Choroid plexus epithelial cell (primary cell): ENCODE results near the gene TSC22D4.

Experiments
- DNase-seq: peaks from one replicate; pipeline ENCODE4 v3.0.0-alpha.2; 2010; ENCODE audit warnings: low read depth
- H3K4me3 ChIP-seq: 2 replicates; pipeline ENCODE4 v1.5.1; 2011; ENCODE audit warnings: low read depth, mild to moderate bottlenecking, control low read depth, low read length, moderate library complexity
- TF ChIP-seq, protein P1 (sequence below): conservative IDR thresholded peaks from 2 replicates; pipeline ENCODE4 v1.5.1; 2011; ENCODE audit warnings: low read depth, mild to moderate bottlenecking, control low read depth, inconsistent platforms, low read length, moderate library complexity

The TSC22D4 gene

DNA sequence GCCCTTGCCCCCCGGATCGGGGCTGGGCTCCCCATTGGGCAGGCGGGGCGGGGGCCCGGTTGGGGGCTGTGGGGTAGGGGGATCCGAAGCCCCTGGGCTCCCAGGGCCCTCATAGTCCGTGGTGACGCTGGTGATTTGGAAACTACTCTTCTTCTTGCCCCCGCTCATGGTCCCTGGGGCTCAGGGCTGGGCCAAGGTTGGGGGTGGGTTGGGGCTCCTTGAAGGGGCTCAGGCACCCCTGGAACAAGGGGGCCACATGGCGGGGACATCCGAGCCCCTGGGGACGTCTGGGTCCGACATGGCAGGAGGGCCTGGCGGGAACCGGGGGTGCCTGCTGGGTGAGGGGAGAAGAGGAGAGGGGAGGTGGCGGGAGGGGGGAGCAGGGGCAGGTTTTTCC, 1.1 kb downstream of the TSC22D4 start:
- DNase-seq = no peak
- TF ChIP-seq, protein P1, sequence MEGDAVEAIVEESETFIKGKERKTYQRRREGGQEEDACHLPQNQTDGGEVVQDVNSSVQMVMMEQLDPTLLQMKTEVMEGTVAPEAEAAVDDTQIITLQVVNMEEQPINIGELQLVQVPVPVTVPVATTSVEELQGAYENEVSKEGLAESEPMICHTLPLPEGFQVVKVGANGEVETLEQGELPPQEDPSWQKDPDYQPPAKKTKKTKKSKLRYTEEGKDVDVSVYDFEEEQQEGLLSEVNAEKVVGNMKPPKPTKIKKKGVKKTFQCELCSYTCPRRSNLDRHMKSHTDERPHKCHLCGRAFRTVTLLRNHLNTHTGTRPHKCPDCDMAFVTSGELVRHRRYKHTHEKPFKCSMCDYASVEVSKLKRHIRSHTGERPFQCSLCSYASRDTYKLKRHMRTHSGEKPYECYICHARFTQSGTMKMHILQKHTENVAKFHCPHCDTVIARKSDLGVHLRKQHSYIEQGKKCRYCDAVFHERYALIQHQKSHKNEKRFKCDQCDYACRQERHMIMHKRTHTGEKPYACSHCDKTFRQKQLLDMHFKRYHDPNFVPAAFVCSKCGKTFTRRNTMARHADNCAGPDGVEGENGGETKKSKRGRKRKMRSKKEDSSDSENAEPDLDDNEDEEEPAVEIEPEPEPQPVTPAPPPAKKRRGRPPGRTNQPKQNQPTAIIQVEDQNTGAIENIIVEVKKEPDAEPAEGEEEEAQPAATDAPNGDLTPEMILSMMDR = no peak
- peak overlapping the region; percentile 94 for H3K4me3 ChIP-seq

GRCh38 chr7:100476903-100477870, 1.8 kb downstream of the TSC22D4 start:
- TF ChIP-seq, protein P1 = peak; percentile 50
- peak overlapping the region; percentile 94 for H3K4me3 ChIP-seq
- no peak for DNase-seq

DNA sequence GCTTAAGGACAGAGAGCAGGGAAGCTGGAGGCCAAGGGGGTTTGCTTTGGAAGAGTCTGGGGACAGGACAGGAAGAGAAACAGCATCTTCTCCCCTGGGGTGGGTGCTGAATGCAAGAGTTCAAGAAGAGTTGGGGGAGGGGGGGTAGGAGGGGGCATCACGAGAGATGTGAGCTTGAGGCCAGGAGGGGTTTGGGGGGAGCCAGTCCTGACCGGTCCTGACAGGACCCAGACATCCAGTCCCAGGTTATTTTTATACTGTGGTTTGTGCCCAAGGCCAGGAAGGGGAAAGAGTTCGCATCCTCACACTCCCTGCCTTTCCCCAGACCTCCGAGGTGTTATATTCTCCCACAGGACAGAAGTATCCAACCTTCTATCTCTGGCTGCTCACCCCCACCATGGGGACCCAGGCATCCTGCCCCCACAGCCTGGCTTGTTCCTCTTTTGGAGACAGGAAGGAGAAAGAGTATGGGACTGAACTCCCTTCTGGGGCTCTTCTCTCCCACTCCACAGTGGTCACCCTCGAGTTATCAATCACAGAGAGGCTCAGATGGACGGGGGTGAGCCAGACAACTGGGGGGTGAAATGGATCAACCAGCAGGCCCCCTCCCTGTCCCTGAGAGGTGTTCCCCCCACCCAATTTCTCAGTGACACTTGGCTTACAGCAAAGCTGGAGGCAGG, 2.8 kb downstream of the TSC22D4 start:
- no peak for DNase-seq
- TF ChIP-seq, protein P1 = no peak
- peak overlapping the region; percentile 94 for H3K4me3 ChIP-seq

- peak overlapping the region; percentile 40 for H3K4me3 ChIP-seq
- TF ChIP-seq, protein P1 = no peak
- no peak for DNase-seq
Observed at GRCh38 chr7:100475549-100475948, 3.5 kb downstream of the TSC22D4 start.

GRCh38 chr7:100472854-100473499, 6.0 kb downstream of the TSC22D4 start:
- no peak overlapping the region for H3K4me3 ChIP-seq
- peak; percentile 41 for DNase-seq
- TF ChIP-seq, protein P1 = no peak

GRCh38 chr7:100472121-100472851, 6.7 kb downstream of the TSC22D4 start:
- TF ChIP-seq, protein P1 = no peak
- H3K4me3 ChIP-seq = no peak overlapping the region
- no peak for DNase-seq
